ENCODE data around the gene SLC25A12. TPM values are rescaled to one million over a fixed set of nuclear protein-coding genes. Genes with fewer than 3 reads are reported as not detected.

Gene SLC25A12
- total and polyA plus RNA-seq, 2 of the 13 experiments (the other 11 are each of a cell fraction or from before 2014, with no cell fraction given): 8.1 to 15.9 TPM

- TF ChIP-seq UBTF (CRISPR knock-in tag; IDR thresholded peaks at IDR 0.05) (no peak), ZNF543 (CRISPR knock-in tag; IDR thresholded peaks at IDR 0.05) (no peak), ZSCAN29 (CRISPR knock-in tag; conservative IDR thresholded peaks at IDR 0.05) (no peak), ZNF337 (CRISPR knock-in tag; IDR thresholded peaks at IDR 0.05; ENCODE audit: borderline replicate concordance, low read depth) (no peak), PHF5A (CRISPR knock-in tag; IDR thresholded peaks at IDR 0.05; ENCODE audit: low read depth, unreplicated experiment) (no peak), ZNF770 (CRISPR knock-in tag; IDR thresholded peaks at IDR 0.05) (no peak), MATR3 (CRISPR knock-in tag; IDR thresholded peaks at IDR 0.05) (no peak)
Observed at GRCh38 chr2:171791361-171791760, 102.7 kb downstream of the SLC25A12 start (continued).

GRCh38 chr2:171789956-171790355 is 104.1 kb downstream of the SLC25A12 start:
- WGBS (ENCODE audit: low lambda C conversion rate): 95% methylated on average over 6 of the region's 6 CpGs
- no peak for DNase-seq (ENCODE audit: low spot score)
- ATAC-seq: 0 out of 3 replicates have a peak, but pooled peaks have one; percentile 31
- ChIA-PET POLR2A (interaction anchor here (0.6 kb wide), 1 partner anchor 336 kb away, joined by 3 read pairs; no protein-coding TSS in a partner anchor), CTCF (ENCODE audit: low intra/inter-chr PET ratio, low total read pairs) (no interaction called here)
- Histone ChIP-seq H3K4me2 (ENCODE audit: low read depth, low read length) (no peak overlapping the region), H4K20me1 (ENCODE audit: insufficient read depth, low read length) (no peaks in the 10 kb centered on the region), H3K4me1 (ENCODE audit: insufficient read depth, low read length) (peaks cover 36% of the 10 kb centered on the region), H3K4me3 (replicated peaks in 1 of 3; ENCODE audit: insufficient read depth in 1 of 3, low read depth in 2 of 3, low read length in 3 of 3) (no peak overlapping the region), H3K27me3 (ENCODE audit: control insufficient read depth in 1 of 2, insufficient read depth in 2 of 2, low read length in 2 of 2) (no peaks in the 10 kb centered on the region), H3K36me3 (replicated peaks in 1 of 2; ENCODE audit: control insufficient read depth in 1 of 2, insufficient read depth in 2 of 2, low read length in 2 of 2) (peaks cover 1 to 7% of the 10 kb centered on the region in 2 experiments; a peak in 1 of 5 replicates), H2AFZ (ENCODE audit: low read length) (no peak overlapping the region), H3K27ac (ENCODE audit: extremely low read length, insufficient read depth, low read length) (no peak overlapping the region), H3K9me3 (ENCODE audit: low read length) (no peaks in the 10 kb centered on the region), H3K79me2 (ENCODE audit: insufficient read depth, low read length) (no peaks in the 10 kb centered on the region), H3K9ac (ENCODE audit: insufficient read depth, low read depth, low read length) (no peak overlapping the region)
- no TSS peak for BruUV-seq (replicated peaks)
- no peak for TF ChIP-seq AFF4 (CRISPR knock-in tag; IDR thresholded peaks at IDR 0.05)
- TF ChIP-seq ZSCAN31 (CRISPR knock-in tag; IDR thresholded peaks at IDR 0.05; ENCODE audit: low read depth): no peak
- intact Hi-C loops (cut with micrococcal nuclease; ENCODE audit: unreplicated experiment): loop anchor here (10.0 kb wide), 1 partner anchor 65 kb away; no protein-coding TSS in a partner anchor
- FAIRE-seq: no peak
- in situ Hi-C loops (cut with HindIII; ENCODE audit: extremely low pct_ligation_motif_present, low pct_unique_long_range_greater_than_20kb): loop anchor here (10.0 kb wide), 1 partner anchor 315 kb away; the partner anchor contains the start of gene DLX2
